Suppressor macrophage (primary cell): ENCODE results near the gene ST6GALNAC4.
A peak's percentile ranks its signal among the peaks of the same experiment; 100 is the strongest.

Source experiments
- DNase-seq, 4 experiments: peaks; one replicate each; pipeline ENCODE4 v3.0.0-alpha.2; 2020 to 2022

The ST6GALNAC4 gene

DNA sequence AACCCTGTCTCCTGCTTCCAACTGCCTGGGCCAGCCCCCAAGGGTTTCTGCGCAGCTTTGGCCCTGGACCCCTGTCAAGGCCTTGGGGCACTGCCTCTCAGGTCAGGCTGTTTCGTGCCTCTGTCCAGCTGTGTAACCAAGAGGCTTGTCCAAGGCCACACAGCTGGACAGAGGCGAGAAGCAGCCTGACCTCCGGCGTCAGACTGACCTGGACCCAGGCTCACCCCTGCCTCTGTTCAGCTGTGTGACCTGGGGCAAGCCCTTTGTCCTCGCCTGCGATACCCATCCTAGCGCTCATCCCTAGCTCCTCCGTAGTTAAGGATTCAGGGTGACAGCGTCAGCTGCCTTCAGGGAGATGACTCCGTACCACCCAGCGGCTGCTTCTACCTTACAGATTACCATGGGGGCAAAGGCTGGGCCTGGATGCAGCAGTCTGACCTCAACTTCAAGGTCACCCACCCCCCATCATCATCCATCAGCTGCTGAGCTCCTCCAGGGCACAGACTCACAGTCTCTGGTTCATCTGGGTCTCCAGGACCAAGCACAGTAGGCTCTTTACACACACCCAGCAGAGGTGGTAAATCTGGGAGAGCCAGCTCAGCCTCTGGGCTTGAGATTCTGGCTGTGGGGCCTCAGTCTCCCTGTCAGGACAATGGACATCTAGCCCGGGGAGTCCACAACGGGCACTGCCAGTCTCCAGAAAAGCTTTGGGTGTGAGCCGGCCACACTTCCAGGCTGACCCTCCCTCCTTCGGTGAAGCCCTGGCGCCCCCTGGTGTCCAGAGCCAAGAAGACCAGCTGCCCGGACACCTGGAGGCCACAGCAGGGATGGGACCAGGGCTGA is 47.3 kb downstream of the ST6GALNAC4 start:
- DNase-seq, result peak; percentile 93 to 96 (median 96)

DNA sequence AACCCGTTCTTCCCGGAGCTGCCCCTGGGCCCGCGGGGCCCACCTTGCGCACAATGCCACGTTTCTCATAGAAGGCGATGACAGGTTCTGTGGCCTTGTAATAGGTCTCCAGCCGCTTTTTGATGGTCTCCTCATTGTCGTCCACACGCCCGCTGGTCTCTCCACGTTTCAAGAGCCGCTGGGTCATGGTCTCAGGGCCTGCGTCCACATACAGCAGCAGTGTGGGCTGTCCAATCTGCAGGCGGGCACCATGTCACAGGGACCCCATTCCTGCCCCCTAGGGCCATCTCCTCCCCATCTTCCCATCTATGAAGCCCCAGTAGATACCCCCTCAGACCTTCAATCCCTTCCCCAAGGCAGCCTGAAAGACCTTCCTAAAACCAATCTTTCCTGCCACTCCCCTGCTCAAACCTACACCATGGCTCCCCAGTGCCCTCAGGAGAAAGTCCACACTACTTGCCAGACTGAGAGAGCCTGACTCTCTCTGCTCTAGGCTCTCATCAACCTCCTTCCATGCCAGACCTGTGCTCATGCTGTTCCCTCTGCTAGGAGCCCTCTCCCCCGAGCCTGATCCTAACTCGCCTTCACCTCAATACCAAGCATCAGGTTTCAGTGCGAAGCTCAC is 48.5 kb downstream of the ST6GALNAC4 start:
- DNase-seq, result no peak

DNA sequence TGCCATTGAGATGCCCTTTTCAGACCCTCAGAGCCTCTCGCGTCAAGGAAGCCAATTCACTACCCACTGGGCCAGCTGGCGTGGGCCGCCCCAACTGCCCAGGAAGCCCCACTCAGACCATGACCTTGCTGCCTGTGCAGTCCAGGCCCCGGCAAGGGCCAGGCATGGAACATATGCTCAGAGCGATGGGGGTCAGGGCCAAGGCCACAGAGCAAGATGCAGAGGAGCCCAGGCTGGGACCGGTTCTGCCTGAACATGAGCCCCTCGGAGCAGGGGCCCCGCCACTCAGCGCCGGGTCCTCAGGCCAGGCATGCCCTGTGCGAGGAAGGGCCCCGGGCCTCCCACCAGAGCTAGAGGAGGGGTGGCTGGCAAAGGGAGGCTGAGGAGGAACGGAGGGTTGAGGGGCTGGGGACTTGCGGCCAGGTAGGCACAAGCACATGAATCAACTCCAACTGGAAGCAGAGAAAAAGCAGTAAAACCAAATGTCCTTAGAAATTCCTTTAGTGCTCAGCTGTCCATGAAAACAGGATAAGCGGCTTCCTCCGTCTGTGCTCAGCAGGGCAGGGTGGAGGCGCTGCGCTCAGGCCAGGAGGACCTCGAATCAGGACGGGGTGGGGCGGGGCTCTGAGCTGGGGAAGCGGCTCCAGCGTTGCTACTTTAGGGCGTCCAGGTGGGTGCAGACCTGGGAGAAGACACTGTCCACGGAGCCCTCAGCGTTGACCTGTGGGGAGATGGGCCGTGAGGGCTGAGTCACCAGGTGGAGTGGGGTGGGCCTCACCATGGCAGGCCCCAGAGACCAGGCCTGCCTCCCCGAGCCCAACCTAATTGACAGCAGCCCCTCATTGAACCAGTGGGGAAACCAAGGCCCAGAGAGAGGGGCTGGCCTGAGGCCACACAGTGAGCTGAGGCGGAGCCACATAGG is 49.2 kb downstream of the ST6GALNAC4 start:
- no peak for DNase-seq

DNA sequence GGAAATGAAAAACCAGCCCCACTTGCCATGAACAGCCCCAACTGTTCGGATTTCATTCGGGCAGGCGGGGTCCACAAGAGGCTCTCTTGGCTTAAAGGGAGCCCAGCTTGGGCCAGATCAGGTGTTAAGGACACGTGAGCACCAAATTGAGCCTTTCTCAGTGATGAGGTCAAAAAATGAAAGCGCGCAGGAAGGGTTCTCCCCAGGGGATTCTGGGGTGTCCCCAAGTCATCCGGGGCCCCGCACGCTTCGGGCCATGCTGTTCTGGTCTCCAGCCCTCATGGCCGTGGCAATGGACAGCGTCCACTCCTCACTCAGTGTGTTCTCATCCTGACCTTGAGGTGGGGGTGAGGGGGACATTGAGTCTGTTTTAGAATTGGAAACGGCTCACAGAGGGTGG is 50.3 kb downstream of the ST6GALNAC4 start:
- no peak for DNase-seq

DNA sequence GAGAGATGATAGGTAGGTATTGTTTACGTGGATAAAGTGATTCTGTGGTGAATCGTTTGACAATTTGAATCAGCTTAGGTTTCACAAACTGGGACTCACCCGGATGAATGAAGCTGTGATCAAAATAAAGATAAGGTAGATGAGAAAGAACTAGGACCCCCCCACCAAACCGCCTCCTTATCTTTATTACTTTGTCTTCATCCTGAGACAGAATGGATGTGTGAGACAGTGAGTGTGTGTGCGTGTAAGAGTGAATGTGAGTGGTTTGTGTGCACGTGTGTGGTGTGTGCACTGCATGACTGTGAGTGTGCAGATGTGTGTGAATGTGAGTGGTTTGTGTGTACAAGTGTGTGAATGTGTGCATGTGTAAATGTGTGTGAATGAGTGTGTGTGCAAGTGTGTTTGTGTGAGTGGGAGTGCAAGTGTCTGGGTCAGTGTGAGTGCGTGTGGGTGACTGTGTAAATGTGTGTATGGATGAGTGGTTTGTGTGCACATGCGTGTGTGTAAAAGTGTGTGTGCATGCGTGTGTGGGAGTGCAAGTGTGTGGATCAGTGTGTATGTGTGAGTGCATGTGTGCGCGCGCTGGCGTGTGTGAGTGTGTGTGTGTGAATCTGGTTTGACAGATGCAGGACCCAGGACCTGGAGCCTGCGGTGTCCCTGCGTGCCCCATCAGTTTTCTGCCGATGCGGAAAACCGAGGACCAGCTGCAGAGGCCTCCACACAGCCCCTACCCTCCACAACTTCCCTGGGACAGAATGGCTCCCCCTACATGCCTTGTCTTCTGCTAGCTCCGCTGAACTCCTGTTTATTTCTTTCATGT is 51.0 kb downstream of the ST6GALNAC4 start:
- DNase-seq, result no peak

DNA sequence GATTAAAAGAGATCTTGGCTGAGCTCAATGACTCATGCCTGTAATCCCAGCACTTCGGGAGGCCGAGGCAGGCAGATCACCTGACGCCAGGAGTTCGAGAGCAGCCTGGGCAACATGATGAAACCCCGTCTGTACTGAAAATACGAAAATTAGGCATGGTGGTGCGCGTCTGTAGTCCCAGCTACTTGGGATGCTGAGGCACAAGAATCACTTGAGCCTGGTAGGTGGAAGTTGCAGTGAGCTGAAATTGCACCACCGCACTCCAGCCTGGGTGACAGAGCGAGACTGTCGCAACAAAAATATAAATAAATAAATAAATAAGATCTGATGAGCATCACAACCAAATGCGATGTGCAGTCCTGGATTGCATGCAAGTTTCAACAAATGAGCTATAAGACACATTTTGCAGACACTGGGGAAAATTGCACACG is 53.6 kb downstream of the ST6GALNAC4 start:
- peak; percentile 74 to 86 (median 80) for DNase-seq

DNA sequence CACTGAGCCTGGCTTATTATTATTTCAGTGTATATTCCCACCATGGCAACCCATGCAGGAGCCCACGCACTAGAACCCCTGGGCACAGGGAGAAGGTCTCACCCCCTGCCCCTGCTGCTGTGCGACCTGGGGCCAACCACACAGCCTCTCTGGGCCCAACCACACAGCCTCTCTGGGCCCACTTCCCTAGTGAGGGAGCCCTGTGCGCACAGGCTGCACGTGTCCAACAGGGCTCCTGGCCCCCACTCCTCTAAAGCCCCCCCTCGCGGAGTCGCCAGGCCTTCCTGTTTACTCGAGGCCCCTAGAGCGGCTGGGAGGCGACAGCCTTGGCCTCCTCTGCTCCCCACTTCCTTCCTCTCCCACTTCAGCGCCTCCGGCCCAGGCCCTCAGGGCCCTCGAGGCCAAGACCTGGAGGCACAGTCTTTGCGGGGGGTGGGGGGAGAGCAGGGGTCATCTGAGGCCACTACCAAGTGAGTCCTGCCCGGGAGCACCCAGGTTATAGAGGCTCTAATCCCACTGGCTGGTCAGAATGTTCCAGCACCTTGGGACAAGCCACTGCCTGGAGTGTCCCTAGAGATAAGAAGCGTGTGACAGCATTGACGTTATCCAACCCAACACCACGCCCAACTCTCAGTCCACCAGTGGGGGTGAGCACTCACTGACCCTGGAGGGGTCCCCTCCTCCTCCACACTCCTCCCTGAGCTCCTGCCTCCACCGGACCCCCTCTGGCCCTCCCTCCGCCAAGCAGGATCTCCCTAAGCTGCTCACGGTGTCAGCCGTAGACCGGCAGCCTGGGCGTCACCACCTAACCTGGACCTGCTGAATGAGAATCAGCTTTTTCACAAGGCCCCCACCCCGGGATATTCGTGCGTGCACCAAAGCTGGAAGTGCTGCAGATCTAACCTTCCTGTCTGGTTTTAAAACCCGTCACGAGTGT is 54.5 kb downstream of the ST6GALNAC4 start:
- DNase-seq, result peak; percentile 91 to 96 (median 95)

DNA sequence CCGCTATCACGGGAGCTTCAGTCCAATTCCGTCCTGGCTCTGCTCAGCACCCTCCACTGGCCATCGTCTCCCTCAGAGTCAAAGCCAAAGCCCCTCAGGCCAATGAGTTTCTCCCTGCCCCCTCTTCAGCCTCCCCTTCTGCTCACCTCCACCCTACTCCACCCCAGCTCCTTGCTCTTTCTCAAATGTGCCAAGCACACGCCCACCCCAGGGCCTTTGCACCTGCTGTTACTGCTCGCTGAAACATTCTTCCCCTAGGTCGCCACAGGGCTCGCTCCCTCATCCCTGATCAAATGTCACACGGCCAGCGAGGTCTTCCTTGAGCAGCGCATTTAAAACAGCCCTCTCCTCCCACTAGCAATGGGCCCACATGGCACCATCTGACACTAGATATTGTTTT is 56.1 kb downstream of the ST6GALNAC4 start:
- no peak for DNase-seq

DNA sequence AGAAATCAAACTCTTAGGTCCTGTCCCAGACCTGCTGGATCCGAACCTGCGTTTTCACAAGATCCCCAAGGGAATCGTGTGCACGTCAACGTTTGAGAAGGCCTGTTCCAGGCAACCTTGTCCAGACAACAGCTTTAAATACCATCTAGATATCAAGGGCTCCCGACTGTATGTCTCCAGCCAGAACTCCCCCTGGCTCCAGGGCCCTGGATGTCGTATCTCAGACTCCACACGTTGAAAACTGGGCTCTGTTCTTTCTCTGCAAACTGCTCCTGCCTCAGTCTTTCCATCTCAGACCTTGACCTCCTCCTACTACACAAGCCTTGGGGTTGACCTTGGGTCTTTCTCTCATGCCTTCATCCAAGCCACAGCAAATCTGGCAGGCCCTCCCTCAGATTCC is 56.6 kb downstream of the ST6GALNAC4 start:
- no peak for DNase-seq

DNA sequence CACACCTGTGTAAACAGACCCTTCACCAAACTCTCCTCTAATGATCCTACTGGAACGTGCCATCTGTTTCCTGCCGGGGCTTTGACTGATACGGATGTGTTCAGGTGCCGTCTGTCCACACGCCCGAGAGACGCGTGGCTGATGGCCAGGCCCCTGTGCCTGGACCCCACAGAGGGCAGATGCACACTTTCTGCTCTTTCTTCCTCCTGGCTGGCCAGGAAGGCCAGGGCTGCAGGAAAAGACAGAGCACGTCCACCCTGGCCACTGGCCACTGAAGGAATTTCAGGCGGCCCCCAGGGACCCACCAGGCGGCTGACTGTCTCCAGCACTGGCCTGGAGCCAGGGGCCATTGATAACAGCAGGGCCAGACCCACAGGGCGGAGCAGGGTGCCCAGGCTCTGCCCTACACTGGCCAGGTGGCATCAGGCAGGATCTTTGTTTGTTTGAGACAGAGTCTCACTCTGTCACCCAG is 58.8 kb downstream of the ST6GALNAC4 start:
- DNase-seq, result no peak
